Measurements from ENCODE around the gene TMEM117.

Gene TMEM117

DNA sequence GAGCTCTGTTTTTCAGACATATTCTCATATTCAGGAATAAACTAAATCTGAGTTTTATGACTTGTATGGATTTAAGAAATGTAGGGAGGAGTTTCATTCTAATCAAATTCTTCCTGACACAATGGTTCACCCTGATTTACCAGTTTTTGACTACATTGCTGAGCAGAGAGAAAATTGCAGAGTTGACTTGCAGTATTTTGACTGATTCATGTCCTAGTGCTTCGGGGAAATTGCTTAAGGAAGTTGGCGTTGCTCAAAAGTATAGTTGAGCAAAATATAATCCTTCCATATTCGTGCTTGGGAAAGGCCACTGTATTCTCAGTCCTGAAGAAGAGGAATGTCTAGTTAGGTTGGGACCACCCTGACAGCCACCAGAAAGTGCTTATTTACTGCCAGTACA, 28.5 kb upstream of the TMEM117 start:
- no peak for ATAC-seq
- TF ChIP-seq RARB (CRISPR knock-in tag; IDR thresholded peaks at IDR 0.05) (no peak), ISL1 (CRISPR knock-in tag; IDR thresholded peaks at IDR 0.05) (no peak), SNAI2 (CRISPR knock-in tag; IDR thresholded peaks at IDR 0.05) (no peak), TOX (CRISPR knock-in tag; IDR thresholded peaks at IDR 0.05; ENCODE audit: borderline replicate concordance) (no peak), CSDC2 (CRISPR knock-in tag; IDR thresholded peaks at IDR 0.05) (no peak), ARNTL (CRISPR knock-in tag; IDR thresholded peaks at IDR 0.05; ENCODE audit: borderline replicate concordance, low read depth) (no peak), BACH2 (CRISPR knock-in tag; IDR thresholded peaks at IDR 0.05; ENCODE audit: borderline replicate concordance) (no peak), ZFP3 (CRISPR knock-in tag; IDR thresholded peaks at IDR 0.05) (no peak), PPARA (CRISPR knock-in tag; IDR thresholded peaks at IDR 0.05; ENCODE audit: borderline replicate concordance) (no peak), ZNF70 (CRISPR knock-in tag; IDR thresholded peaks at IDR 0.05) (no peak), GLIS3 (CRISPR knock-in tag; IDR thresholded peaks at IDR 0.05) (no peak)
- TF ChIP-seq, protein P1, sequence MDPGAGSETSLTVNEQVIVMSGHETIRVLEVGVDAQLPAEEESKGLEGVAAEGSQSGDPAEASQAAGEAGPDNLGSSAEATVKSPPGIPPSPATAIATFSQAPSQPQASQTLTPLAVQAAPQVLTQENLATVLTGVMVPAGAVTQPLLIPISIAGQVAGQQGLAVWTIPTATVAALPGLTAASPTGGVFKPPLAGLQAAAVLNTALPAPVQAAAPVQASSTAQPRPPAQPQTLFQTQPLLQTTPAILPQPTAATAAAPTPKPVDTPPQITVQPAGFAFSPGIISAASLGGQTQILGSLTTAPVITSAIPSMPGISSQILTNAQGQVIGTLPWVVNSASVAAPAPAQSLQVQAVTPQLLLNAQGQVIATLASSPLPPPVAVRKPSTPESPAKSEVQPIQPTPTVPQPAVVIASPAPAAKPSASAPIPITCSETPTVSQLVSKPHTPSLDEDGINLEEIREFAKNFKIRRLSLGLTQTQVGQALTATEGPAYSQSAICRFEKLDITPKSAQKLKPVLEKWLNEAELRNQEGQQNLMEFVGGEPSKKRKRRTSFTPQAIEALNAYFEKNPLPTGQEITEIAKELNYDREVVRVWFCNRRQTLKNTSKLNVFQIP (CRISPR knock-in tag; IDR thresholded peaks at IDR 0.05; ENCODE audit: borderline replicate concordance, low read depth), result no peak
- TF ChIP-seq, protein P2, sequence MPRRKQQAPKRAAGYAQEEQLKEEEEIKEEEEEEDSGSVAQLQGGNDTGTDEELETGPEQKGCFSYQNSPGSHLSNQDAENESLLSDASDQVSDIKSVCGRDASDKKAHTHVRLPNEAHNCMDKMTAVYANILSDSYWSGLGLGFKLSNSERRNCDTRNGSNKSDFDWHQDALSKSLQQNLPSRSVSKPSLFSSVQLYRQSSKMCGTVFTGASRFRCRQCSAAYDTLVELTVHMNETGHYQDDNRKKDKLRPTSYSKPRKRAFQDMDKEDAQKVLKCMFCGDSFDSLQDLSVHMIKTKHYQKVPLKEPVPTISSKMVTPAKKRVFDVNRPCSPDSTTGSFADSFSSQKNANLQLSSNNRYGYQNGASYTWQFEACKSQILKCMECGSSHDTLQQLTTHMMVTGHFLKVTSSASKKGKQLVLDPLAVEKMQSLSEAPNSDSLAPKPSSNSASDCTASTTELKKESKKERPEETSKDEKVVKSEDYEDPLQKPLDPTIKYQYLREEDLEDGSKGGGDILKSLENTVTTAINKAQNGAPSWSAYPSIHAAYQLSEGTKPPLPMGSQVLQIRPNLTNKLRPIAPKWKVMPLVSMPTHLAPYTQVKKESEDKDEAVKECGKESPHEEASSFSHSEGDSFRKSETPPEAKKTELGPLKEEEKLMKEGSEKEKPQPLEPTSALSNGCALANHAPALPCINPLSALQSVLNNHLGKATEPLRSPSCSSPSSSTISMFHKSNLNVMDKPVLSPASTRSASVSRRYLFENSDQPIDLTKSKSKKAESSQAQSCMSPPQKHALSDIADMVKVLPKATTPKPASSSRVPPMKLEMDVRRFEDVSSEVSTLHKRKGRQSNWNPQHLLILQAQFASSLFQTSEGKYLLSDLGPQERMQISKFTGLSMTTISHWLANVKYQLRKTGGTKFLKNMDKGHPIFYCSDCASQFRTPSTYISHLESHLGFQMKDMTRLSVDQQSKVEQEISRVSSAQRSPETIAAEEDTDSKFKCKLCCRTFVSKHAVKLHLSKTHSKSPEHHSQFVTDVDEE (CRISPR knock-in tag; IDR thresholded peaks at IDR 0.05), result no peak

DNA sequence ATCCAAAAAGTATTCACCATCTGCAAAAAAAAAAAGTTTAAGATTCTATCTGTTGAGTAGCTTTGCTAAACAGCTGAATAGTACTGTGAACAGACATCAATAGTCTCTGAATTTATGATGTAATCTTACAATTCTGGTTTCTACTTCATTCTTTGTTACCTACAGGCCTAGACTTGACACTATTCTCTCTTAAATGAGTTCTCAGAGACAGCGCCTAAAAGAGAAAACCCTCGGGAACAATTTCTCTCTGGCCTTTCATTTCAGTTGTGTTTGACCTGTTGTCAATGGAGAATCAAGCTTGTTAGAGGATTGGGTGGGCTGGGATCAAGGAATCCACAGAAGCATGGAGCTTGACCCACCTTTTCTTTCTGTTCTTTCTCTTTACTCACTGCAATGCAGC, 23.8 kb upstream of the TMEM117 start:
- ATAC-seq, result no peak
- TF ChIP-seq GLIS3 (CRISPR knock-in tag; IDR thresholded peaks at IDR 0.05) (no peak), ZNF565 (CRISPR knock-in tag; conservative IDR thresholded peaks at IDR 0.05; ENCODE audit: low read depth) (no peak), ZNF8 (CRISPR knock-in tag; IDR thresholded peaks at IDR 0.05) (no peak), SNAI2 (CRISPR knock-in tag; IDR thresholded peaks at IDR 0.05) (no peak), PPARA (CRISPR knock-in tag; IDR thresholded peaks at IDR 0.05; ENCODE audit: borderline replicate concordance) (no peak), ISL1 (CRISPR knock-in tag; IDR thresholded peaks at IDR 0.05) (no peak), TOX (CRISPR knock-in tag; IDR thresholded peaks at IDR 0.05; ENCODE audit: borderline replicate concordance) (no peak), TCF4 (CRISPR knock-in tag; IDR thresholded peaks at IDR 0.05; ENCODE audit: borderline replicate concordance) (no peak), ZFP30 (CRISPR knock-in tag; IDR thresholded peaks at IDR 0.05) (no peak), CSDC2 (CRISPR knock-in tag; IDR thresholded peaks at IDR 0.05) (no peak), ZNF70 (CRISPR knock-in tag; IDR thresholded peaks at IDR 0.05) (no peak), OSR1 (CRISPR knock-in tag; IDR thresholded peaks at IDR 0.05) (no peak), ZC3H10 (CRISPR knock-in tag; IDR thresholded peaks at IDR 0.05) (no peak)
- TF ChIP-seq, protein P3, sequence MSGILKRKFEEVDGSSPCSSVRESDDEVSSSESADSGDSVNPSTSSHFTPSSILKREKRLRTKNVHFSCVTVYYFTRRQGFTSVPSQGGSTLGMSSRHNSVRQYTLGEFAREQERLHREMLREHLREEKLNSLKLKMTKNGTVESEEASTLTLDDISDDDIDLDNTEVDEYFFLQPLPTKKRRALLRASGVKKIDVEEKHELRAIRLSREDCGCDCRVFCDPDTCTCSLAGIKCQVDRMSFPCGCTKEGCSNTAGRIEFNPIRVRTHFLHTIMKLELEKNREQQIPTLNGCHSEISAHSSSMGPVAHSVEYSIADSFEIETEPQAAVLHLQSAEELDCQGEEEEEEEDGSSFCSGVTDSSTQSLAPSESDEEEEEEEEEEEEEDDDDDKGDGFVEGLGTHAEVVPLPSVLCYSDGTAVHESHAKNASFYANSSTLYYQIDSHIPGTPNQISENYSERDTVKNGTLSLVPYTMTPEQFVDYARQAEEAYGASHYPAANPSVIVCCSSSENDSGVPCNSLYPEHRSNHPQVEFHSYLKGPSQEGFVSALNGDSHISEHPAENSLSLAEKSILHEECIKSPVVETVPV (CRISPR knock-in tag; IDR thresholded peaks at IDR 0.05), result no peak
- TF ChIP-seq, protein P2 (CRISPR knock-in tag; IDR thresholded peaks at IDR 0.05), result no peak
- TF ChIP-seq, protein P4, sequence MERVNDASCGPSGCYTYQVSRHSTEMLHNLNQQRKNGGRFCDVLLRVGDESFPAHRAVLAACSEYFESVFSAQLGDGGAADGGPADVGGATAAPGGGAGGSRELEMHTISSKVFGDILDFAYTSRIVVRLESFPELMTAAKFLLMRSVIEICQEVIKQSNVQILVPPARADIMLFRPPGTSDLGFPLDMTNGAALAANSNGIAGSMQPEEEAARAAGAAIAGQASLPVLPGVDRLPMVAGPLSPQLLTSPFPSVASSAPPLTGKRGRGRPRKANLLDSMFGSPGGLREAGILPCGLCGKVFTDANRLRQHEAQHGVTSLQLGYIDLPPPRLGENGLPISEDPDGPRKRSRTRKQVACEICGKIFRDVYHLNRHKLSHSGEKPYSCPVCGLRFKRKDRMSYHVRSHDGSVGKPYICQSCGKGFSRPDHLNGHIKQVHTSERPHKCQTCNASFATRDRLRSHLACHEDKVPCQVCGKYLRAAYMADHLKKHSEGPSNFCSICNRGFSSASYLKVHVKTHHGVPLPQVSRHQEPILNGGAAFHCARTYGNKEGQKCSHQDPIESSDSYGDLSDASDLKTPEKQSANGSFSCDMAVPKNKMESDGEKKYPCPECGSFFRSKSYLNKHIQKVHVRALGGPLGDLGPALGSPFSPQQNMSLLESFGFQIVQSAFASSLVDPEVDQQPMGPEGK (CRISPR knock-in tag; IDR thresholded peaks at IDR 0.05; ENCODE audit: borderline replicate concordance), result no peak
- TF ChIP-seq, protein P5, sequence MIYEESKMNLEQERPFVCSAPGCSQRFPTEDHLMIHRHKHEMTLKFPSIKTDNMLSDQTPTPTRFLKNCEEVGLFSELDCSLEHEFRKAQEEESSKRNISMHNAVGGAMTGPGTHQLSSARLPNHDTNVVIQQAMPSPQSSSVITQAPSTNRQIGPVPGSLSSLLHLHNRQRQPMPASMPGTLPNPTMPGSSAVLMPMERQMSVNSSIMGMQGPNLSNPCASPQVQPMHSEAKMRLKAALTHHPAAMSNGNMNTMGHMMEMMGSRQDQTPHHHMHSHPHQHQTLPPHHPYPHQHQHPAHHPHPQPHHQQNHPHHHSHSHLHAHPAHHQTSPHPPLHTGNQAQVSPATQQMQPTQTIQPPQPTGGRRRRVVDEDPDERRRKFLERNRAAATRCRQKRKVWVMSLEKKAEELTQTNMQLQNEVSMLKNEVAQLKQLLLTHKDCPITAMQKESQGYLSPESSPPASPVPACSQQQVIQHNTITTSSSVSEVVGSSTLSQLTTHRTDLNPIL (CRISPR knock-in tag; IDR thresholded peaks at IDR 0.05; ENCODE audit: low read depth), result no peak
- TF ChIP-seq, protein P1 (CRISPR knock-in tag; IDR thresholded peaks at IDR 0.05; ENCODE audit: borderline replicate concordance, low read depth), result no peak

All from SK-N-SH treated with all-trans-retinoic acid at 6 μM for 48 hours (cell line).